GM12874 (cell line): Measurements from ENCODE around the gene CYP17A1.

Experiments
- CTCF ChIP-seq: IDR thresholded peaks from 2 replicates; pipeline ENCODE4 v1.5.1; 2011; ENCODE audit warnings: low read depth, mild to moderate bottlenecking, control low read depth, low read length, moderate library complexity; ENCODE audit not compliant: insufficient read depth

CYP17A1 gene

GRCh38 chr10:102826148-102826796, 10.9 kb downstream of the CYP17A1 start:
- no peak for TF ChIP-seq CTCF

- TF ChIP-seq CTCF = no peak
These were observed 12.5 kb downstream of the CYP17A1 start for GRCh38 chr10:102824664-102825063.

- TF ChIP-seq CTCF = no peak
These were observed 15.0 kb downstream of the CYP17A1 start for GRCh38 chr10:102822222-102822621.

GRCh38 chr10:102819054-102819453, 18.2 kb downstream of the CYP17A1 start:
- no peak for TF ChIP-seq CTCF

- TF ChIP-seq CTCF = no peak
These were observed 20.0 kb downstream of the CYP17A1 start for GRCh38 chr10:102817175-102817574.

GRCh38 chr10:102815790-102816549, 21.2 kb downstream of the CYP17A1 start:
- TF ChIP-seq CTCF = no peak

- TF ChIP-seq CTCF = no peak
These were observed 22.1 kb downstream of the CYP17A1 start for GRCh38 chr10:102814873-102815661.
